GM12878 (cell line): ENCODE results near the gene ABHD17A.

Experiments
- CHD2 ChIP-seq: IDR thresholded peaks from 2 replicates; pipeline ENCODE4 v1.6.1; 2011; ENCODE audit warnings: low read depth, low read length, improper control_type of control experiment, borderline replicate concordance
- CREM ChIP-seq: IDR thresholded peaks from 2 replicates; pipeline ENCODE4 v1.6.1; 2014; ENCODE audit warnings: antibody characterized with exemption, low read depth
- EZH2 ChIP-seq: IDR thresholded peaks from 2 replicates; pipeline ENCODE4 v1.6.1; 2012; ENCODE audit warnings: low read depth, mild to moderate bottlenecking, control low read depth, inconsistent platforms, low read length, borderline replicate concordance; ENCODE audit not compliant: control insufficient read depth
- FOXK2 ChIP-seq: fragments of 450-650 bp; IDR thresholded peaks from 2 replicates; pipeline ENCODE4 v1.6.1; 2017; ENCODE audit warnings: mild to moderate bottlenecking, moderate library complexity
- MYB ChIP-seq: fragments of 150-350 bp; IDR thresholded peaks from 2 replicates; pipeline ENCODE4 v1.6.1; 2014; ENCODE audit warnings: mild to moderate bottlenecking, low read depth, low read length, borderline replicate concordance
- SIN3A ChIP-seq: IDR thresholded peaks from 2 replicates; pipeline ENCODE4 v1.6.1; 2012; ENCODE audit warnings: low read depth, low read length, improper control_type of control experiment
- TCF12 ChIP-seq: IDR thresholded peaks from 2 replicates; pipeline ENCODE4 v1.6.1; 2011; ENCODE audit warnings: low read depth, mild to moderate bottlenecking, low read length
- ZNF384 ChIP-seq: IDR thresholded peaks from 2 replicates; pipeline ENCODE4 v1.6.1; 2012; ENCODE audit warnings: low read depth, mild to moderate bottlenecking, low read length, improper control_type of control experiment, borderline replicate concordance
- TF ChIP-seq, protein P1 (sequence below): IDR thresholded peaks from 2 replicates; pipeline ENCODE4 v1.6.1; 2012; ENCODE audit warnings: mild to moderate bottlenecking, low read depth, low read length
- TF ChIP-seq, protein P2 (sequence below): fragments of 450-650 bp; formaldehyde crosslinking; IDR thresholded peaks from 2 replicates; pipeline ENCODE4 v1.5.0; 2022; ENCODE audit warnings: mild to moderate bottlenecking, missing genetic modification characterization
- TF ChIP-seq, protein P3 (sequence below): fragments of 450-650 bp; IDR thresholded peaks from 2 replicates; pipeline ENCODE4 v1.6.1; 2017; ENCODE audit warnings: low read depth, mild to moderate bottlenecking, moderate library complexity
- TF ChIP-seq, protein P4 (sequence below): IDR thresholded peaks from 2 replicates; pipeline ENCODE4 v1.6.1; 2011; ENCODE audit warnings: low read depth, mild to moderate bottlenecking, low read length, moderate library complexity, borderline replicate concordance; ENCODE audit errors: extremely low read depth
- TF ChIP-seq, protein P5 (sequence below), 3 experiments: IDR thresholded peaks in 2 of 3; conservative IDR thresholded peaks in 1 of 3; 2 replicates each; pipeline ENCODE4 v1.5.1; 2011; ENCODE audit warnings: low read depth in 3 of 3, low read length in 3 of 3, mild to moderate bottlenecking in 3 of 3, control low read depth in 2 of 3, moderate library complexity in 2 of 3, inconsistent platforms in 1 of 3, mixed read lengths in 1 of 3; ENCODE audit not compliant: control insufficient read depth in 2 of 3, insufficient read depth in 1 of 3; ENCODE audit errors: extremely low read depth in 1 of 3

DNA sequence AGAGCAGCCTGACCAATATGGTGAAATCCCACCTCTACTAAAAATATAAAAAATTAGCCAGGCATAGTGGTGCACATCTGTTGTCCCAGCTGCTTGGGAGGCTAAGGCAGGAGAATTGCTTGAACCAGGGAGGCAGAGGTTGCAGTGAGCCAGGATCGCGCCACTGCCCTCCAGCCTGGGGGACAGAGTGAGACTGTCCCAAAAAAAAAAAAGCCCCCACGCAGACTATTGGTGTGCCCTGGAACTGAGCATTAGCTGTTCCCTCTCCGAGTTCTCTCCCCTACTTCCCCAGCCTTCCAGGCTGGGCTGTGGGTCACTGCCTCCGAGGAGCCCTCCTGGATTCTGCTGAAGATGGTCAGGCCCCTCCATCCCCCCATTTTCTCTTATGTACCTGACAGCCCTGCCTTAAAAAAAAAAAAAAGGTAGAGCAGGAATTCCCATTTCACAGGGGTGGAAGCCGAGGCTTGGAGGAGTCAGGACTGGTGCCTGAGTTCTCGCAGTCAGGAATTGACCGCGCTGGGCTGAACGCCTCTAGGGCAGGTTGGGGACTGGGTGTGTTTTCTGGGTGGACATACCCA lies 21.8 kb upstream of the ABHD17A start:
- TF ChIP-seq, protein P1, sequence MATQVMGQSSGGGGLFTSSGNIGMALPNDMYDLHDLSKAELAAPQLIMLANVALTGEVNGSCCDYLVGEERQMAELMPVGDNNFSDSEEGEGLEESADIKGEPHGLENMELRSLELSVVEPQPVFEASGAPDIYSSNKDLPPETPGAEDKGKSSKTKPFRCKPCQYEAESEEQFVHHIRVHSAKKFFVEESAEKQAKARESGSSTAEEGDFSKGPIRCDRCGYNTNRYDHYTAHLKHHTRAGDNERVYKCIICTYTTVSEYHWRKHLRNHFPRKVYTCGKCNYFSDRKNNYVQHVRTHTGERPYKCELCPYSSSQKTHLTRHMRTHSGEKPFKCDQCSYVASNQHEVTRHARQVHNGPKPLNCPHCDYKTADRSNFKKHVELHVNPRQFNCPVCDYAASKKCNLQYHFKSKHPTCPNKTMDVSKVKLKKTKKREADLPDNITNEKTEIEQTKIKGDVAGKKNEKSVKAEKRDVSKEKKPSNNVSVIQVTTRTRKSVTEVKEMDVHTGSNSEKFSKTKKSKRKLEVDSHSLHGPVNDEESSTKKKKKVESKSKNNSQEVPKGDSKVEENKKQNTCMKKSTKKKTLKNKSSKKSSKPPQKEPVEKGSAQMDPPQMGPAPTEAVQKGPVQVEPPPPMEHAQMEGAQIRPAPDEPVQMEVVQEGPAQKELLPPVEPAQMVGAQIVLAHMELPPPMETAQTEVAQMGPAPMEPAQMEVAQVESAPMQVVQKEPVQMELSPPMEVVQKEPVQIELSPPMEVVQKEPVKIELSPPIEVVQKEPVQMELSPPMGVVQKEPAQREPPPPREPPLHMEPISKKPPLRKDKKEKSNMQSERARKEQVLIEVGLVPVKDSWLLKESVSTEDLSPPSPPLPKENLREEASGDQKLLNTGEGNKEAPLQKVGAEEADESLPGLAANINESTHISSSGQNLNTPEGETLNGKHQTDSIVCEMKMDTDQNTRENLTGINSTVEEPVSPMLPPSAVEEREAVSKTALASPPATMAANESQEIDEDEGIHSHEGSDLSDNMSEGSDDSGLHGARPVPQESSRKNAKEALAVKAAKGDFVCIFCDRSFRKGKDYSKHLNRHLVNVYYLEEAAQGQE = no peak
- TF ChIP-seq MYB (no peak), CHD2 (no peak), SIN3A (no peak), EZH2 (no peak), ZNF384 (no peak), TCF12 (no peak), CREM (no peak), FOXK2 (no peak)
- TF ChIP-seq, protein P2, sequence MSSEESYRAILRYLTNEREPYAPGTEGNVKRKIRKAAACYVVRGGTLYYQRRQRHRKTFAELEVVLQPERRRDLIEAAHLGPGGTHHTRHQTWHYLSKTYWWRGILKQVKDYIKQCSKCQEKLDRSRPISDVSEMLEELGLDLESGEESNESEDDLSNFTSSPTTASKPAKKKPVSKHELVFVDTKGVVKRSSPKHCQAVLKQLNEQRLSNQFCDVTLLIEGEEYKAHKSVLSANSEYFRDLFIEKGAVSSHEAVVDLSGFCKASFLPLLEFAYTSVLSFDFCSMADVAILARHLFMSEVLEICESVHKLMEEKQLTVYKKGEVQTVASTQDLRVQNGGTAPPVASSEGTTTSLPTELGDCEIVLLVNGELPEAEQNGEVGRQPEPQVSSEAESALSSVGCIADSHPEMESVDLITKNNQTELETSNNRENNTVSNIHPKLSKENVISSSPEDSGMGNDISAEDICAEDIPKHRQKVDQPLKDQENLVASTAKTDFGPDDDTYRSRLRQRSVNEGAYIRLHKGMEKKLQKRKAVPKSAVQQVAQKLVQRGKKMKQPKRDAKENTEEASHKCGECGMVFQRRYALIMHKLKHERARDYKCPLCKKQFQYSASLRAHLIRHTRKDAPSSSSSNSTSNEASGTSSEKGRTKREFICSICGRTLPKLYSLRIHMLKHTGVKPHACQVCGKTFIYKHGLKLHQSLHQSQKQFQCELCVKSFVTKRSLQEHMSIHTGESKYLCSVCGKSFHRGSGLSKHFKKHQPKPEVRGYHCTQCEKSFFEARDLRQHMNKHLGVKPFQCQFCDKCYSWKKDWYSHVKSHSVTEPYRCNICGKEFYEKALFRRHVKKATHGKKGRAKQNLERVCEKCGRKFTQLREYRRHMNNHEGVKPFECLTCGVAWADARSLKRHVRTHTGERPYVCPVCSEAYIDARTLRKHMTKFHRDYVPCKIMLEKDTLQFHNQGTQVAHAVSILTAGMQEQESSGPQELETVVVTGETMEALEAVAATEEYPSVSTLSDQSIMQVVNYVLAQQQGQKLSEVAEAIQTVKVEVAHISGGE (CRISPR knock-in tag) = no peak
- TF ChIP-seq, protein P3, sequence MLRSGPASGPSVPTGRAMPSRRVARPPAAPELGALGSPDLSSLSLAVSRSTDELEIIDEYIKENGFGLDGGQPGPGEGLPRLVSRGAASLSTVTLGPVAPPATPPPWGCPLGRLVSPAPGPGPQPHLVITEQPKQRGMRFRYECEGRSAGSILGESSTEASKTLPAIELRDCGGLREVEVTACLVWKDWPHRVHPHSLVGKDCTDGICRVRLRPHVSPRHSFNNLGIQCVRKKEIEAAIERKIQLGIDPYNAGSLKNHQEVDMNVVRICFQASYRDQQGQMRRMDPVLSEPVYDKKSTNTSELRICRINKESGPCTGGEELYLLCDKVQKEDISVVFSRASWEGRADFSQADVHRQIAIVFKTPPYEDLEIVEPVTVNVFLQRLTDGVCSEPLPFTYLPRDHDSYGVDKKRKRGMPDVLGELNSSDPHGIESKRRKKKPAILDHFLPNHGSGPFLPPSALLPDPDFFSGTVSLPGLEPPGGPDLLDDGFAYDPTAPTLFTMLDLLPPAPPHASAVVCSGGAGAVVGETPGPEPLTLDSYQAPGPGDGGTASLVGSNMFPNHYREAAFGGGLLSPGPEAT = no peak
- TF ChIP-seq, protein P4, sequence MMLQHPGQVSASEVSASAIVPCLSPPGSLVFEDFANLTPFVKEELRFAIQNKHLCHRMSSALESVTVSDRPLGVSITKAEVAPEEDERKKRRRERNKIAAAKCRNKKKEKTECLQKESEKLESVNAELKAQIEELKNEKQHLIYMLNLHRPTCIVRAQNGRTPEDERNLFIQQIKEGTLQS = no peak
- TF ChIP-seq, protein P5, sequence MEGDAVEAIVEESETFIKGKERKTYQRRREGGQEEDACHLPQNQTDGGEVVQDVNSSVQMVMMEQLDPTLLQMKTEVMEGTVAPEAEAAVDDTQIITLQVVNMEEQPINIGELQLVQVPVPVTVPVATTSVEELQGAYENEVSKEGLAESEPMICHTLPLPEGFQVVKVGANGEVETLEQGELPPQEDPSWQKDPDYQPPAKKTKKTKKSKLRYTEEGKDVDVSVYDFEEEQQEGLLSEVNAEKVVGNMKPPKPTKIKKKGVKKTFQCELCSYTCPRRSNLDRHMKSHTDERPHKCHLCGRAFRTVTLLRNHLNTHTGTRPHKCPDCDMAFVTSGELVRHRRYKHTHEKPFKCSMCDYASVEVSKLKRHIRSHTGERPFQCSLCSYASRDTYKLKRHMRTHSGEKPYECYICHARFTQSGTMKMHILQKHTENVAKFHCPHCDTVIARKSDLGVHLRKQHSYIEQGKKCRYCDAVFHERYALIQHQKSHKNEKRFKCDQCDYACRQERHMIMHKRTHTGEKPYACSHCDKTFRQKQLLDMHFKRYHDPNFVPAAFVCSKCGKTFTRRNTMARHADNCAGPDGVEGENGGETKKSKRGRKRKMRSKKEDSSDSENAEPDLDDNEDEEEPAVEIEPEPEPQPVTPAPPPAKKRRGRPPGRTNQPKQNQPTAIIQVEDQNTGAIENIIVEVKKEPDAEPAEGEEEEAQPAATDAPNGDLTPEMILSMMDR (IDR thresholded peaks at IDR 0.05 in 2 of 3, conservative IDR thresholded peaks at IDR 0.05 in 1 of 3; ENCODE audit: control insufficient read depth in 2 of 3, extremely low read depth in 1 of 3, insufficient read depth in 1 of 3, low read depth in 3 of 3, low read length in 3 of 3) = no peak
